Chondrocyte (in vitro differentiated cells): ENCODE results near the gene RUFY1. TPM values are rescaled to one million over a fixed set of nuclear protein-coding genes. Genes with fewer than 3 reads are reported as not detected.

Source experiments
- DNase-seq: peaks from one replicate; pipeline ENCODE4 v3.0.0; 2021; ENCODE audit warnings: mixed read lengths, low spot score
- H3K27ac Mint-ChIP-seq: one replicate; pipeline ENCODE4 v1.8.0; 2021; ENCODE audit warnings: mild to moderate bottlenecking, moderate library complexity, mixed read lengths; ENCODE audit not compliant: unreplicated experiment
- H3K27me3 Mint-ChIP-seq: 2 replicates; pipeline ENCODE4 v1.8.0; 2021; ENCODE audit warnings: low read depth, mixed read lengths
- H3K36me3 Mint-ChIP-seq: 2 replicates; pipeline ENCODE4 v1.8.0; 2021; ENCODE audit warnings: low read depth, mixed read lengths
- H3K4me1 Mint-ChIP-seq: 2 replicates; pipeline ENCODE4 v1.8.0; 2021; ENCODE audit warnings: low read depth, mild to moderate bottlenecking, mixed read lengths
- H3K4me3 Mint-ChIP-seq: one replicate; pipeline ENCODE4 v1.8.0; 2021; ENCODE audit warnings: mild to moderate bottlenecking, moderate library complexity, mixed read lengths; ENCODE audit not compliant: unreplicated experiment
- H3K9me3 Mint-ChIP-seq: 2 replicates; pipeline ENCODE4 v1.8.0; 2021; ENCODE audit warnings: low read depth, mixed read lengths
- total RNA-seq: library from RNA; stranded (reverse); gene quantifications from 3 replicates; pipeline ENCODE4 v1.2.1, GENCODE V29; 2021
- TF ChIP-seq, protein P1 (sequence below): fragments of 200-600 bp; sonication (generic); IDR thresholded peaks from 2 replicates; pipeline ENCODE4 v1.5.0; 2021; ENCODE audit warnings: antibody characterized with exemption, mild to moderate bottlenecking, moderate library complexity

RUFY1 gene
- total RNA-seq, 1 donor from 2014 or later, result 36.9 TPM

DNA sequence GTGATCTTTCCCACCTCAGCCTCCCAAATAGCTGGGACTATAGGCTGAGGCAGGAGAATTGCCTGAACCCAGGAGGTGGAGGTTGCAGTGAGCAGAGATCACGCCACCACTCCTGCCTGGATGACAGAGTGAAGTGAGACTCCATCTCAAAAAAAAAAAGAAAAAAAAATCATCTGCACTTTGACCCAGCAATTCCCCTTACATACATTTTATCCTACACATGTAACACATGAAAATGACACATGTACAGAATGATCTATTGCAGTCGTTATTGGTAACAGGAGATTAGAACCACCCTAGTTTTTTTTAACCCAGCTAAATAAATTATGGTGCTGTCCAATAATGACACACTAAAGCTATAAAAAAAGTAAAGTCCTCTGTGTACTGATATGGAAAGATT is 14.2 kb downstream of the RUFY1 start:
- no peak overlapping the region for H3K27ac Mint-ChIP-seq

DNA sequence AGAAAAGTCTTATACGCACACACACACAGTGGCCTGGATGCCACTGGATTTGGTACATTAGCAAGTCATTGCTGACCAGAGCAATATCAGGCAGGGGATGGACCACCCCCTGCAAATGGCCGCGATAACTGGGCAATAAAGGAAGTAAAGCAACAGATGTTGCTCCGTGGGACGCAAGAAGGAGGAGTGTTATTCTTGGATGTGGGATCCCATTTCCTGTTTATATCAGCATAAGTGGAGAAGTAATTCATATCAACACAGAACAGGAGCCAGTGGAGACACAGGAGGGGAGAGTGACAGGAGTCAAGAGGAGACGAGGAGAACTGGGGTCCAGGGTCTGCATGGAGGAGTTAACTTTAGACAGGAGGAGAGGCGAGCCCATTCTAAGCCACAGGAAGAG is 18.4 kb downstream of the RUFY1 start:
- Mint-ChIP-seq H3K27me3 (no peaks in the 10 kb centered on the region), H3K27ac (no peak overlapping the region), H3K4me1 (no peaks in the 10 kb centered on the region), H3K9me3 (no peaks in the 10 kb centered on the region), H3K36me3 (peaks cover 28% of the 10 kb centered on the region), H3K4me3 (no peak overlapping the region)
- no peak for DNase-seq
- TF ChIP-seq, protein P1, sequence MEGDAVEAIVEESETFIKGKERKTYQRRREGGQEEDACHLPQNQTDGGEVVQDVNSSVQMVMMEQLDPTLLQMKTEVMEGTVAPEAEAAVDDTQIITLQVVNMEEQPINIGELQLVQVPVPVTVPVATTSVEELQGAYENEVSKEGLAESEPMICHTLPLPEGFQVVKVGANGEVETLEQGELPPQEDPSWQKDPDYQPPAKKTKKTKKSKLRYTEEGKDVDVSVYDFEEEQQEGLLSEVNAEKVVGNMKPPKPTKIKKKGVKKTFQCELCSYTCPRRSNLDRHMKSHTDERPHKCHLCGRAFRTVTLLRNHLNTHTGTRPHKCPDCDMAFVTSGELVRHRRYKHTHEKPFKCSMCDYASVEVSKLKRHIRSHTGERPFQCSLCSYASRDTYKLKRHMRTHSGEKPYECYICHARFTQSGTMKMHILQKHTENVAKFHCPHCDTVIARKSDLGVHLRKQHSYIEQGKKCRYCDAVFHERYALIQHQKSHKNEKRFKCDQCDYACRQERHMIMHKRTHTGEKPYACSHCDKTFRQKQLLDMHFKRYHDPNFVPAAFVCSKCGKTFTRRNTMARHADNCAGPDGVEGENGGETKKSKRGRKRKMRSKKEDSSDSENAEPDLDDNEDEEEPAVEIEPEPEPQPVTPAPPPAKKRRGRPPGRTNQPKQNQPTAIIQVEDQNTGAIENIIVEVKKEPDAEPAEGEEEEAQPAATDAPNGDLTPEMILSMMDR, result no peak

More for the DNA sequence above, 14.2 kb downstream of the RUFY1 start:
- H3K27me3 Mint-ChIP-seq, result no peaks in the 10 kb centered on the region
- H3K9me3 Mint-ChIP-seq, result no peaks in the 10 kb centered on the region
- TF ChIP-seq, protein P1, result no peak
- H3K4me3 Mint-ChIP-seq, result no peak overlapping the region
- peaks cover 7% of the 10 kb centered on the region for H3K4me1 Mint-ChIP-seq
- H3K36me3 Mint-ChIP-seq, result peaks cover 25% of the 10 kb centered on the region
- DNase-seq, result no peak

DNA sequence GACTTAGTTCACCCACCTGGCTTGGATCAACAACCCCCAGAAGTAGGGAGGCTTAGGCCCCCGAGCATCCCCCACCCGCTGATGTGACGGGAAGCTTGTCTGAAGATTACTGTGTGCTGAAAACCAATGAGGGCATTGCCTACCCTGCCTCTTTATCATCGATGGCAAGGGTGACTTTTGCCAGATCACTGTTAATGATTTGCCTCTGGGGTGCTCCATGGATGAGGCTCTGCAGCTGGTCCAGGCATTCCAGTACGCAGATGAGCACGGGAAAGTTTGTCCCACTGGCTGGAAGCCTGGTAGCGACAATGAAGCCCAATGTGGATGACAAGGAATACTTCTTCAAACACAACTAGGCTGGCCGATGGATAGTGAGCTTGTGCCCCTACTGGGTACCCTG is 22.0 kb downstream of the RUFY1 start:
- Mint-ChIP-seq H3K4me3 (no peak overlapping the region), H3K36me3 (peaks cover 32% of the 10 kb centered on the region), H3K4me1 (no peaks in the 10 kb centered on the region), H3K9me3 (no peaks in the 10 kb centered on the region), H3K27me3 (no peaks in the 10 kb centered on the region), H3K27ac (no peak overlapping the region)
- no peak for DNase-seq
- TF ChIP-seq, protein P1, result no peak

DNA sequence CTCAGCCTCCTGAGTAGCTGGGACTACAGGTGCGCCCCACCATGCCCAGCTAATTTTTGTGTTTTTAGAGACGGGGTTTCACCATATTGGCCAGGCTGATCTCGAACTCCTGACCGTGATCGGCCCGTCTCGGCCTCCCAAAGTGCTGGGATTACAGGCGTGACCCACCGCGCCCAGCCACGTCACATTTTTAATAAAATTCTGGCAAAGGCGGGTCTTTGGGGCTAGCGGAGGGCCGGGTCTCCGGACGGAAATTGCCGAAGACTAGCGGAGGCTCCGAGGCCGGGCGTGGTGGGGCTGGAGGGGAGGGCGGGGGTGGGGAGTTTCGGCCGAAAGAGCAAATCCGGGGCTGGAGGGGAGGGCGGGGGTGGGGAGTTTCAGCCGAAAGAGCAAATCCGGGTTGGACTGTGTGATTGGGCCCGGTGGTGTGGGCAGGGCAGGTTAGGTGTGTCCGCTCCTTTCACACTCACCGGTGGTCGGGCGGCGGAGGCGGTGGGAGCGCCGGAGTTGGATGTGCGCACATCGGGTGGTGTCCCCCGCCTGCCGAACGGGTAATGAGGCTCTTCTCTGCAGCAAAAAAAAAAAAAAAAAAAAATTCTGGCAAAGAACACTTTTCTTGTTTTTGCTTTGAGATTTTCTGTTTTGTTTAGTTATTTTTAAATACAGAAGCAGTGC is 27.1 kb downstream of the RUFY1 start:
- Mint-ChIP-seq H3K4me3 (no peak overlapping the region), H3K9me3 (no peaks in the 10 kb centered on the region), H3K27me3 (no peaks in the 10 kb centered on the region), H3K4me1 (no peaks in the 10 kb centered on the region), H3K27ac (no peak overlapping the region), H3K36me3 (peaks cover 26% of the 10 kb centered on the region)
- no peak for DNase-seq
- TF ChIP-seq, protein P1, result no peak

DNA sequence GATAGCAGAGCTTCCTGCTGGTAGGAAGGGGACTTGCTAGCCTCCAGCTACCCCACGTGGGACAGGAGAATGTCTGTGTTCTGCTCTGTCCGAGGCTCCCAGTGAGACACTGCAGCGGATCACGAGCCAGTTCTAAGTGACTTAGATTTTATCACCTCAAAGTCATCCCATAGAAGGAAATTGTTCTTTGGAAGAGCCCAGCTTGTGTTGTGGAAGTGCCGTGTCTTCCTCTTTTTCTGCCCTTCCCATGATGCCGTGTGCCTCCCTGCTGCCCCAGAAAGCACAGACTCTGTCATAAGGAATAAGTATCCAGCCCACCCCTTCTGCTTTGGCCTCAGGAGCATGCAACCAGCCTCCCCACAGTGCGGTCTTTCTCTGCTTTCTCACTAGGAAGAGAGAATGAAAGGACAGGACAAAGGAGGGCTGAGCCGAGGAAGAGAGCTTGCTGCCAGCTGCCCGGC is 35.6 kb downstream of the RUFY1 start:
- Mint-ChIP-seq H3K4me3 (no peak overlapping the region), H3K27me3 (no peaks in the 10 kb centered on the region), H3K9me3 (no peaks in the 10 kb centered on the region), H3K36me3 (peaks cover 27% of the 10 kb centered on the region), H3K27ac (peak overlapping the region; percentile 14), H3K4me1 (peaks cover 18% of the 10 kb centered on the region)
- DNase-seq, result no peak
- TF ChIP-seq, protein P1, result no peak
